SK-N-SH (cell line): ENCODE results near the gene AP3D1. TPM values are rescaled to one million over a fixed set of nuclear protein-coding genes. Genes with fewer than 3 reads are reported as not detected.

Experiments used
- CTCF ChIA-PET: fragments of 300-600, 350-600 bp; formaldehyde crosslinking; extraction: SDS; loops from one replicate; lab custom pipeline; 2021; lab: Yijun Ruan, JAX
- POLR2A ChIA-PET: fragments of 350-600 bp; sonication (Branson Sonifier 250); formaldehyde crosslinking; extraction: SDS; loops from one replicate; lab custom pipeline; 2020; ENCODE audit warnings: antibody characterized with exemption, inconsistent platforms; lab: Yijun Ruan, JAX
- DNase-seq: peaks from one replicate; pipeline ENCODE4 v3.0.0; 2012
- H2AFZ ChIP-seq: fragments of 200-600 bp; sonication (generic); 2 replicates; pipeline ENCODE4 v1.8.1; 2016; ENCODE audit warnings: antibody characterized with exemption, mild to moderate bottlenecking, low read depth
- H3F3A ChIP-seq: fragments of 200-600 bp; sonication (generic); replicated peaks from 2 replicates; pipeline ENCODE3; 2016; ENCODE audit warnings: antibody characterized with exemption, mild to moderate bottlenecking; ENCODE audit not compliant: insufficient read depth
- H3K27ac ChIP-seq, 2 experiments: fragments of 200-500 bp in 1 of 2; fragments of 200-600 bp in 1 of 2; sonication (Bioruptor generic) in 1 of 2; sonication (generic), shearing (Covaris generic) in 1 of 2; 2 replicates each; pipeline versions ENCODE4 v1.5.1 to v1.6.1; 2014 to 2016; ENCODE audit warnings: low read depth in 2 of 2, inconsistent platforms in 1 of 2, low read length in 1 of 2, mild to moderate bottlenecking in 1 of 2, mixed read lengths in 1 of 2
- H3K27me3 ChIP-seq: fragments of 200-600 bp; sonication (generic), shearing (Covaris generic); 2 replicates; pipeline ENCODE4 v1.6.1; 2016; ENCODE audit warnings: mixed run types; ENCODE audit not compliant: insufficient read depth
- H3K36me3 ChIP-seq, 2 experiments: fragments of 200-500 bp in 1 of 2; fragments of 200-600 bp in 1 of 2; sonication (Bioruptor generic) in 1 of 2; sonication (generic) in 1 of 2; replicated peaks in 1 of 2; 2 replicates each; pipeline versions ENCODE3 to v1.5.1; 2014 to 2016; ENCODE audit warnings: low read length in 1 of 2, mild to moderate bottlenecking in 1 of 2; ENCODE audit not compliant: insufficient read depth in 2 of 2, control insufficient read depth in 1 of 2
- H3K4me1 ChIP-seq, 2 experiments: fragments of 200-500 bp in 1 of 2; fragments of 200-600 bp in 1 of 2; sonication (Bioruptor generic) in 1 of 2; sonication (generic), shearing (Covaris generic) in 1 of 2; 2 replicates each; pipeline versions ENCODE4 v1.5.1 to v1.6.1; 2014 to 2016; ENCODE audit warnings: low read depth in 1 of 2, low read length in 1 of 2, mixed run types in 1 of 2; ENCODE audit not compliant: insufficient read depth in 2 of 2, control insufficient read depth in 1 of 2
- H3K4me2 ChIP-seq: fragments of 200-600 bp; sonication (generic), shearing (Covaris generic); 2 replicates; pipeline ENCODE4 v1.6.1; 2017; ENCODE audit warnings: mixed run types
- H3K4me3 ChIP-seq, 2 experiments: fragments of 200-500 bp in 1 of 2; fragments of 200-600 bp in 1 of 2; sonication (Bioruptor generic) in 1 of 2; sonication (generic), shearing (Covaris generic) in 1 of 2; 2 replicates each; pipeline versions ENCODE4 v1.5.1 to v1.8.1; 2014 to 2016; ENCODE audit warnings: low read depth in 2 of 2, inconsistent platforms in 1 of 2, low read length in 1 of 2, mild to moderate bottlenecking in 1 of 2, mixed read lengths in 1 of 2, moderate library complexity in 1 of 2
- H3K79me2 ChIP-seq: fragments of 200-600 bp; sonication (generic); 2 replicates; pipeline ENCODE4 v1.8.1; 2017; ENCODE audit warnings: mild to moderate bottlenecking; ENCODE audit not compliant: insufficient read depth
- H3K9ac ChIP-seq: fragments of 200-600 bp; sonication (generic); 2 replicates; pipeline ENCODE4 v1.6.1; 2017; ENCODE audit warnings: mixed run types
- H3K9me2 ChIP-seq: fragments of 200-600 bp; sonication (generic); 2 replicates; pipeline ENCODE4 v1.6.1; 2017; ENCODE audit warnings: mixed run types
- H3K9me3 ChIP-seq: fragments of 200-600 bp; sonication (generic); 2 replicates; pipeline ENCODE4 v1.6.1; 2017; ENCODE audit warnings: mixed run types, mild to moderate bottlenecking, moderate library complexity
- H4K20me1 ChIP-seq: fragments of 200-600 bp; sonication (generic); 2 replicates; pipeline ENCODE4 v1.6.1; 2017; ENCODE audit warnings: mild to moderate bottlenecking, mixed run types; ENCODE audit not compliant: insufficient read depth
- ELF1 ChIP-seq: IDR thresholded peaks from 2 replicates; pipeline ENCODE4 v1.4.0; 2012
- EZH2phosphoT487 ChIP-seq: fragments of 200-600 bp; sonication (generic); IDR thresholded peaks from 2 replicates; pipeline ENCODE4 v1.6.1; 2017; ENCODE audit warnings: low read depth, mixed run types, mild to moderate bottlenecking, antibody characterized with exemption, moderate library complexity, borderline replicate concordance
- GABPA ChIP-seq: IDR thresholded peaks from 2 replicates; pipeline ENCODE4 v1.4.0; 2012; ENCODE audit warnings: low read depth, mild to moderate bottlenecking
- GATA2 ChIP-seq: sonication (generic); formaldehyde crosslinking; IDR thresholded peaks from 2 replicates; pipeline ENCODE4 v1.5.0; 2020; ENCODE audit warnings: mild to moderate bottlenecking, missing genetic modification reagents
- MXI1 ChIP-seq: IDR thresholded peaks from 2 replicates; pipeline ENCODE4 v1.6.1; 2012; ENCODE audit warnings: mild to moderate bottlenecking, low read depth, low read length, improper control_type of control experiment
- NFIC ChIP-seq: IDR thresholded peaks from 2 replicates; pipeline ENCODE4 v1.4.0; 2012; ENCODE audit warnings: borderline replicate concordance
- RFX5 ChIP-seq: IDR thresholded peaks from 2 replicates; pipeline ENCODE4 v1.6.1; 2012; ENCODE audit warnings: mild to moderate bottlenecking, improper control_type of control experiment, low read length
- RXRA ChIP-seq: IDR thresholded peaks from 2 replicates; pipeline ENCODE4 v1.4.0; 2012; ENCODE audit warnings: low read depth, mild to moderate bottlenecking, borderline replicate concordance
- SIN3A ChIP-seq: IDR thresholded peaks from 2 replicates; pipeline ENCODE4 v1.6.1; 2012; ENCODE audit warnings: low read depth, mild to moderate bottlenecking, low read length, moderate library complexity, borderline replicate concordance
- TAF1 ChIP-seq: IDR thresholded peaks from 2 replicates; pipeline ENCODE4 v1.6.1; 2012; ENCODE audit warnings: low read depth, mild to moderate bottlenecking, low read length, moderate library complexity, borderline replicate concordance
- TCF12 ChIP-seq: IDR thresholded peaks from 2 replicates; pipeline ENCODE4 v1.4.0; 2012
- USF2 ChIP-seq: fragments of 150-350 bp; IDR thresholded peaks from 2 replicates; pipeline ENCODE4 v1.6.1; 2017; ENCODE audit warnings: antibody characterized with exemption, low read length, low read depth, borderline replicate concordance
- WGBS: methylation state at CpG from one replicate; pipeline ENCODE4 v1.1.6; 2017; ENCODE audit warnings: low lambda C conversion rate; 5-methylcytosine and 5-hydroxymethylcytosine counted together
- polyA plus RNA-seq, 3 experiments: library from polyadenylated mRNA; depleted of rRNA; stranded (reverse); fragments of >200 nt; gene quantifications; 2 replicates each; pipeline ENCODE4 v1.2.3, GENCODE V29; 2012
- TF ChIP-seq, protein P1 (sequence below): IDR thresholded peaks from 2 replicates; pipeline ENCODE4 v1.6.1; 2012; ENCODE audit warnings: mild to moderate bottlenecking, low read depth, low read length, moderate library complexity
- TF ChIP-seq, protein P2 (sequence below): fragments of 200-600 bp; sonication (generic); IDR thresholded peaks from 2 replicates; pipeline ENCODE4 v1.6.1; 2017; ENCODE audit warnings: antibody characterized with exemption, mild to moderate bottlenecking, moderate library complexity

AP3D1 gene
- polyA plus RNA-seq, 1 of the 3 experiments (the other 2 are of a cell fraction): 127 TPM

DNA sequence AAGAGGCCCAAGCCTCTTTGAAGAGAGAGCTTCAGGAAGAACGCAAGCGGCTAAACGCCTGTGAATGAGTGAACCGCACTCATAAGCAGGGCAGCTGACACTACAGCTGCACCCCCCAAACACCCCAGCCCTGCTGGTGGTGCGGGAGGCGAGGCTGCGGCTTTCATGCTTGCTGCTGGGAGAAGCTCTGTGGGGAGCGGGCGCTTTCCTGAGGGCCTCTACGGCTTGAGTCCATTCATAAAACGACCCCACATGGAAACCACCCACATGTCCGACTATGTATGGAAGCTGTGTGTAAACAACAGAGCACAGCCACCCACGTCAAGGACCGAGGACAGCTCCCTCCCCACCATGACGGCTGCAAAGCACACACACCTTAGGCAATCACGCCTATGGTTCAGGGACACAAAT, 5.5 kb downstream of the AP3D1 start:
- no peak overlapping the region for H3K27ac ChIP-seq
- H3K36me3 ChIP-seq: peaks cover 0 to 5% of the 10 kb centered on the region in 2 experiments
- ChIA-PET POLR2A (no interaction called here), CTCF (interaction anchor here (1.2 to 1.4 kb wide), 2 partner anchors 10 to 170 kb away, joined by 3 to 4 read pairs; no protein-coding TSS in a partner anchor)
- no peaks in the 10 kb centered on the region for H3K27me3 ChIP-seq
- peaks cover 100% of the 10 kb centered on the region for H3K79me2 ChIP-seq
- H3K9me3 ChIP-seq: no peaks in the 10 kb centered on the region
- DNase-seq: no peak
- H3K9ac ChIP-seq: no peak overlapping the region
- 90% methylated on average over 8 of the region's 16 CpGs for WGBS
- H3F3A ChIP-seq: no peaks in the 10 kb centered on the region
- peaks cover 5 to 11% of the 10 kb centered on the region in 2 experiments; a peak in 1 of 4 replicates for H3K4me1 ChIP-seq
- H3K4me3 ChIP-seq: no peak overlapping the region
- H3K4me2 ChIP-seq: no peak overlapping the region
- H3K9me2 ChIP-seq: no peaks in the 10 kb centered on the region
- TF ChIP-seq, protein P1, sequence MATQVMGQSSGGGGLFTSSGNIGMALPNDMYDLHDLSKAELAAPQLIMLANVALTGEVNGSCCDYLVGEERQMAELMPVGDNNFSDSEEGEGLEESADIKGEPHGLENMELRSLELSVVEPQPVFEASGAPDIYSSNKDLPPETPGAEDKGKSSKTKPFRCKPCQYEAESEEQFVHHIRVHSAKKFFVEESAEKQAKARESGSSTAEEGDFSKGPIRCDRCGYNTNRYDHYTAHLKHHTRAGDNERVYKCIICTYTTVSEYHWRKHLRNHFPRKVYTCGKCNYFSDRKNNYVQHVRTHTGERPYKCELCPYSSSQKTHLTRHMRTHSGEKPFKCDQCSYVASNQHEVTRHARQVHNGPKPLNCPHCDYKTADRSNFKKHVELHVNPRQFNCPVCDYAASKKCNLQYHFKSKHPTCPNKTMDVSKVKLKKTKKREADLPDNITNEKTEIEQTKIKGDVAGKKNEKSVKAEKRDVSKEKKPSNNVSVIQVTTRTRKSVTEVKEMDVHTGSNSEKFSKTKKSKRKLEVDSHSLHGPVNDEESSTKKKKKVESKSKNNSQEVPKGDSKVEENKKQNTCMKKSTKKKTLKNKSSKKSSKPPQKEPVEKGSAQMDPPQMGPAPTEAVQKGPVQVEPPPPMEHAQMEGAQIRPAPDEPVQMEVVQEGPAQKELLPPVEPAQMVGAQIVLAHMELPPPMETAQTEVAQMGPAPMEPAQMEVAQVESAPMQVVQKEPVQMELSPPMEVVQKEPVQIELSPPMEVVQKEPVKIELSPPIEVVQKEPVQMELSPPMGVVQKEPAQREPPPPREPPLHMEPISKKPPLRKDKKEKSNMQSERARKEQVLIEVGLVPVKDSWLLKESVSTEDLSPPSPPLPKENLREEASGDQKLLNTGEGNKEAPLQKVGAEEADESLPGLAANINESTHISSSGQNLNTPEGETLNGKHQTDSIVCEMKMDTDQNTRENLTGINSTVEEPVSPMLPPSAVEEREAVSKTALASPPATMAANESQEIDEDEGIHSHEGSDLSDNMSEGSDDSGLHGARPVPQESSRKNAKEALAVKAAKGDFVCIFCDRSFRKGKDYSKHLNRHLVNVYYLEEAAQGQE: peak; percentile 86; the same call in 1 of the 2 replicates
- TF ChIP-seq NFIC: no peak
- TF ChIP-seq, all 33 proteins: peak for 1
- H4K20me1 ChIP-seq: peaks cover 94% of the 10 kb centered on the region
- no peak overlapping the region for H2AFZ ChIP-seq

- CTCF ChIA-PET: interaction anchor here (1.4 kb wide), 1 partner anchor 12 kb away, joined by 4 read pairs; no protein-coding TSS in a partner anchor
- WGBS: 97% methylated on average over 13 of the region's 15 CpGs
These were observed 7.2 kb downstream of the AP3D1 start for GRCh38 chr19:2144190-2144589.

DNA sequence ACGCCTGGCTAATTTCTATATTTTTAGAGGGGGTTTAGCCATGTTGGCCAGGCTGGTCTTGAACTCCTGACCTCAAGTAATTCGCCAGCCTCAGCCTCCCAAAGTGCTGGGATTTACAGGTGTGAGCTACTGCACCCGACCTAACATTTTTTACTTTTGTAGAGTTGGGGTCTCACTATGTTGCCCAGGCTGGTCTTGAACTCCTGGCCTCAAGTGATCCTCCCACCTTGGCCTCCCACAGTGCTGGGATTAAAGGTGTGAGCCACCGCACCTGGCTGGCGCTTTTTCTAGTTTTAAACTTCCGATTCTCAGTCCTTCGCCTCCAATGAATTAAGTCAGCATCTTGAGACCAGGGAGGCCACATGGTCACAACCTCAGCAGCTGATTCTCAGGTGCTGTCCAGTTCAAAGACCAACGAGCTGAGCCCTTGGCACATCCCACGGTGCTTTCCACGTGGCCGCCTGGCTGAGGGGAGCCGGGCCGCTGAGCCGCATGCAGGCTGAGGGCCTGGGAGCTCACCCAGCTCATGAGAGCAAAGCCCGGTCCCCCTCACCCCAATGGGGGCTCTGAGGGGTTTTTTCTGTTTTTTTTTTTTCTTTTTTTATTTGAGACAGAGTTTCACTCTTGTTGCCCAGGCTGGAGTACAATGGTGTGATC, 9.1 kb downstream of the AP3D1 start:
- peaks cover 98% of the 10 kb centered on the region for H4K20me1 ChIP-seq
- H3K4me3 ChIP-seq: no peak overlapping the region
- DNase-seq: no peak
- H3K4me2 ChIP-seq: no peak overlapping the region
- no peaks in the 10 kb centered on the region for H3K9me2 ChIP-seq
- H3F3A ChIP-seq: no peaks in the 10 kb centered on the region
- no peak overlapping the region for H3K9ac ChIP-seq
- no peaks in the 10 kb centered on the region for H3K27me3 ChIP-seq
- H3K36me3 ChIP-seq: peaks cover 0 to 10% of the 10 kb centered on the region in 2 experiments
- H2AFZ ChIP-seq: no peak overlapping the region
- WGBS: 92% methylated on average over 11 of the region's 15 CpGs
- H3K4me1 ChIP-seq: no peaks in the 10 kb centered on the region; a peak in 1 of 4 replicates
- no peaks in the 10 kb centered on the region for H3K9me3 ChIP-seq
- POLR2A ChIA-PET: interaction anchor here (0.6 kb wide), 1 partner anchor 16 kb away, joined by 3 read pairs; no protein-coding TSS in a partner anchor
- peaks cover 98% of the 10 kb centered on the region for H3K79me2 ChIP-seq
- CTCF ChIA-PET: no interaction called here
- no peak overlapping the region for H3K27ac ChIP-seq
- TF ChIP-seq USF2 (no peak), EZH2phosphoT487 (no peak), TCF12 (no peak), MXI1 (no peak), NFIC (no peak), RFX5 (no peak), RXRA (no peak), GABPA (no peak), ELF1 (no peak), SIN3A (no peak), GATA2 (CRISPR knock-in tag) (no peak)
- TF ChIP-seq, protein P2, sequence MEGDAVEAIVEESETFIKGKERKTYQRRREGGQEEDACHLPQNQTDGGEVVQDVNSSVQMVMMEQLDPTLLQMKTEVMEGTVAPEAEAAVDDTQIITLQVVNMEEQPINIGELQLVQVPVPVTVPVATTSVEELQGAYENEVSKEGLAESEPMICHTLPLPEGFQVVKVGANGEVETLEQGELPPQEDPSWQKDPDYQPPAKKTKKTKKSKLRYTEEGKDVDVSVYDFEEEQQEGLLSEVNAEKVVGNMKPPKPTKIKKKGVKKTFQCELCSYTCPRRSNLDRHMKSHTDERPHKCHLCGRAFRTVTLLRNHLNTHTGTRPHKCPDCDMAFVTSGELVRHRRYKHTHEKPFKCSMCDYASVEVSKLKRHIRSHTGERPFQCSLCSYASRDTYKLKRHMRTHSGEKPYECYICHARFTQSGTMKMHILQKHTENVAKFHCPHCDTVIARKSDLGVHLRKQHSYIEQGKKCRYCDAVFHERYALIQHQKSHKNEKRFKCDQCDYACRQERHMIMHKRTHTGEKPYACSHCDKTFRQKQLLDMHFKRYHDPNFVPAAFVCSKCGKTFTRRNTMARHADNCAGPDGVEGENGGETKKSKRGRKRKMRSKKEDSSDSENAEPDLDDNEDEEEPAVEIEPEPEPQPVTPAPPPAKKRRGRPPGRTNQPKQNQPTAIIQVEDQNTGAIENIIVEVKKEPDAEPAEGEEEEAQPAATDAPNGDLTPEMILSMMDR: no peak

More at GRCh38 chr19:2144190-2144589, 7.2 kb downstream of the AP3D1 start:
- no peak overlapping the region for H3K27ac ChIP-seq
- TF ChIP-seq TAF1: no peak
- TF ChIP-seq, all 33 proteins: peak for 0
- POLR2A ChIA-PET: no interaction called here
- Histone ChIP-seq H3K4me1 (no peaks in the 10 kb centered on the region; a peak in 1 of 4 replicates), H2AFZ (no peak overlapping the region), H4K20me1 (peaks cover 98% of the 10 kb centered on the region), H3F3A (no peaks in the 10 kb centered on the region), H3K79me2 (peaks cover 100% of the 10 kb centered on the region), H3K27me3 (no peaks in the 10 kb centered on the region), H3K9me3 (no peaks in the 10 kb centered on the region), H3K36me3 (peaks cover 0 to 5% of the 10 kb centered on the region in 2 experiments), H3K9ac (no peak overlapping the region), H3K9me2 (no peaks in the 10 kb centered on the region), H3K4me3 (no peak overlapping the region), H3K4me2 (no peak overlapping the region)
- no peak for DNase-seq
